Right forelimb (tissue), 1 donor: Measurements from ENCODE around the gene TTLL11.

Experiments used
- DNase-seq: peaks from one replicate; pipeline ENCODE4 v3.0.0-alpha.2; 2018

Gene TTLL11

DNA sequence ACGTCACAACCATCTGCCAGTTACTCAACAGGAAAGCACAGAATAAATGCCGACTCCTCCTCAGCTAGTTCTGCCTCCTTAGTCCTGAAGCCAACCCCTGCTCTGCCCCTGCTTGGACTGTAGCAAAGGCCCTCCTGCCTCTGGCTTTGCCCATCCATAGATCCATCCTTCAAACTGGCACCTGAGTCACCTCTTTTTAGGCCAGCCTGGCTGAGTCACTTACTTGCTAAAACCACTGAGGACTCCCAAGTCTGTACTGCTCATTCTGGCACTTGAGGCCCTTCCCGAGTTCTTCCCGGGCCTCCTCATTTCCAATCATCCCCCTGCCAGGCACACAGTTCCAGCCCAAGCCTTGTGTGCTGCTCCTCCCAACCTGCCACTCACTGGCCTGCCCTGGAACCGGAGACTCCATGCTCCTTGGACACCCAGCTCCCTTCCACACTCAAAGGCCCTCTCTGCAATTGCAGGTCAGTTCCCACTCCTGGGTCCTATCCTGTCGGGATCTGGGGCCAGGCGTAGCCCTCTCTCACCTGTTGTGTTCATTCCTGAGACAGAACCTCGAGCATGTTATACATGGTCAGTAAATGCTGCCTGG lies 221.6 kb downstream of the TTLL11 start:
- no peak for DNase-seq

DNA sequence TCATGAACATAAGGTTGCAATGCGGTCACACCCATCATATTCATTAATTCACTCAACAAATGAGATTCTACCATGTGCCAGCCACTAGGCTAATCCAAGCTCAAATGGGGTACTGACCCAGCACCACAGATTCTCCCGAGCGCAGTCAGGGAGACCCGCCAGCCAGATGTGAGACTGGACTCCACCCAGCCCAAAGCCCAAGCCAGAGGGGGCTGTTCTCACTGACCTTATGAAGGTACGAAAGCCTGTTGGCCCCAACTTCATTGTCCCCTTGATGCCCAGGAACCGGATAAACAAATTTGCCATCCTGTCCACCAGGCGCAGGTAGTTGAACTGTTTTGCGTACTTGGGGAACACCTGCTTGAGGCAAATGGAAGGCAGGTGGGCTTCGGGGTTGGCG lies 222.8 kb downstream of the TTLL11 start:
- DNase-seq, result no peak

DNA sequence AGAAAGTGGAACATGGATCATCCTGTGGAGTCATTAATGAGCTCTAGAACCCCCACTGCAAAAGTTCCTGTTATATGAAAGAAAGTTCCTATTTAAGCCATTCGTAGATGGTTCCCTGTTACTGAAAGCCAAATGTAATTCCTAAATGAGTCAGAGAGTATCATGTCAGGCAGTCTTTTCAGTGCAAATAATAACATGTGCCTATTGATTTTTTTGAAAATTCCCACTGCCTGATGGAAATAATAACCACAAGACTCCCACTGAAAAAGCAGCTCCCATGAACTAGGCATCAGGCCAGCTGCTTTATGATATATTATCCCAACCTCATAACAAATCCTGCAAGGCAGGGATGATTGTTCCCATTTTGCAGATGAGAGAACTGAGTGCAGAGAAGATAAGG lies 224.5 kb downstream of the TTLL11 start:
- DNase-seq, result no peak

DNA sequence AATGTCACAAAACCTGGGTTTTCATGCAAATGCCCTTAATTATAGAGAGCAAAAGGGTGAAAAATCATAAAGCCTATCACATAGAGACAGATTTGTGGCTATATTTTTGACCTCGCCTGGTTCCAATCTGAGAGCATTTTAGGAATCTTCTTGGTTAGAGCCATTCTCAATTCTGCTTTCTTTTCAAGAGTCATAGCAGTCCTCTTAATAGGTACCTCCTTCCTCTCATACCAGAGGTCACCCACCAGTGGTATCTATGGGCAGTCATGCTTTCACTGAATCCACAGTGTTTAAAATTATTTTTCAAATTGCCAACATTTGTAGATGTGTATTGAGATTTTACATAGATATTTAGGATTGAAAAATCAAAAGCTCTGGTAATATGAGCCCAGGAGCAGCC lies 226.2 kb downstream of the TTLL11 start:
- DNase-seq, result no peak

DNA sequence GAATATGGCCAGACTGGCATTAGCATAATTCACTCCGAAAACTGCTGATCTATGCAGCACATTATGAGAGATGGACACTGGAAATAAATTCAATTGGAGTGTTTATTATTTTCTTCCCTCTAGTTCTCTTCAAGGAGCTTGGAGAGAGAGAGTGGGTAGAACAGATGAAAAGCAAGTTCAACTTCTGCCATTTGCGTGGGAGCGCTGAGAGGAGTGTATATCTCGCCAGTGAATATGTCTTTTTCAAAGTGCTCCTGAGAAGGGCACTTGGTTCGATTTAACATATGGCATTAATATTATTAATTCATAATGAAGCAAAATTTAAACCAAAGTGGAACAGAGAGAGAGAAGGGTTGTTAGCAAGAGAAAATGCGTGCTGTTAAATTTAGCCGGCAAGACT lies 227.2 kb downstream of the TTLL11 start:
- no peak for DNase-seq

DNA sequence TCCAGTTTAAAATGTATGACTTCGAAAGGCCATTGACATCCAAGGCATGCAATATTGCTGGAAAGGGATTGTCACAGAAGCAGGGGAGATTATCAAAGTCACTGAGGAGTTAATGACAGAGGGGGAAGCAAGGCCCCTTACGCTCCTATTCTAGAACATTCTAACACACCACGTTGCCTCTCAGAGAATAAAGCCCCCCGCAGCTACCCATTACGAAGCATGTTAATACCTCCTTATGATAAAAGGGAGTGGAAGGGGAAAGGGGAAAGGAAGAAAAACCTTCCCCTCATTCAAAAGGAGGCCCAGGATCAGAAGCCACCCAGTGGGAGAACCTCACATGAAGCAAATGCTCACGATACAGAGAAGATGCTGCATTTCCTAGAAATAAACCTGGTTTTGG lies 228.0 kb downstream of the TTLL11 start:
- DNase-seq, result no peak

DNA sequence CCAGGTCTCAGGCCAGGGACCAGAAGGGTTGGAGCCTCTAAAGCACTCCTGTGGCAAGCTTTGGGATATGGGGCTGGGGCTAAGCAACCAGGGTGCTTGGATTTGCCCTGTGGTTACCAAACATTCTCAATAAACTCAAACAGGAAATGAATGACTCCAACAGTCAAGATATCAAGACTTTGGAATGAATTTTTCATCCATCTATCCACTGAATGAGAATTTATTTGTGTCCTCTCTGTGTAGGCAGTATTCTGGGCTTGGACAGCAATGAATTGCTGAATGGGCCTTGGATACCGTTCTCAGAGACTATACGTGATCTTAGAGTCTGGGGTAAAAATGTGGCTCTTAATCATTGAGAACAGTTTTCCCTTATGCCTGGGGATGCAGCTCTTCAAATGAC lies 229.2 kb downstream of the TTLL11 start:
- DNase-seq, result no peak

DNA sequence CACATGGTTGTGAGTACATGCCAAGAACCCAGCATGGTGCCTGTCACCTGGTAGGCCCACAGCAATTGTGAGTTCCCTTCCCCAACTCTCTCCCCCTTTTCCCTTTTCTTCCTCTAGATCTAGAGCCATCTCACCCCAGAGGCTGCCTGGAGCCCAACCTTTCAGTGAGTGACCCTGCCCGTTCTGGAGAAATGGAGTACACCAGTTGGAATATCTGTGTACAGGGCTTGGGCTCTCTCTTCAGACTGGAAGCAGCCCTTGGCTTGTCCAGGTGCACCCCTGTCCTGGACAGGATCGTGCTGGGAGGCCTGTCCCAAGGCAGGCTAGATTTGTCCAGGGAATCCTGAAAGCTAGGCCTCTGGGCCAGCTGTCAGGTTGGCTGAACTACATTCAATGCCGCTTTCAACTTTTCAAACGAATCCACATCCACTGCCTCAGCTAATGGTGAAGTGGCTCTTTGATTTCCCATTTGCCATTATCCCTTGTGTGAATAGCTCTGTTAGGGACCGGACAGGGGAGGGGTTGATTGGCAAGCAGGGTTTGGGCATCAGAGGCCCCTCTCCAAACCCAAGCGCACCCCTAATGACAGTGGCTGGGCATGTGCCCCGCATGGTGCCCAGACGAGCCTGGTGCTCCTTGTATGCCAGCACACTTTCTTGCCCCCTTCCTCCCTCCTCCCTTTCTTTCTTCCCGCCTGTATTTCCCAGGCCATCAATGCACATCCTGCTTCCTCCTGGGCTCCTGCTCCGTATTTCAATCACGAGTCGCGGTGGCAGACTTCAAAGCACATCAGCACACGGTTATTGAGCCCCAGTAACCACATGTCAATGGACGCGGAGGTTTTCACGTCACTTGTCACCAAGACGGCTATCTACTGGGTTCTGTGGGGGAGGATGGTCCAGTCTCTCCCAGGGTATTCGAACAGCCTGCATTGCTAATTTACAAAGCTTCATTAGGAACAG lies 230.5 kb downstream of the TTLL11 start:
- no peak for DNase-seq

DNA sequence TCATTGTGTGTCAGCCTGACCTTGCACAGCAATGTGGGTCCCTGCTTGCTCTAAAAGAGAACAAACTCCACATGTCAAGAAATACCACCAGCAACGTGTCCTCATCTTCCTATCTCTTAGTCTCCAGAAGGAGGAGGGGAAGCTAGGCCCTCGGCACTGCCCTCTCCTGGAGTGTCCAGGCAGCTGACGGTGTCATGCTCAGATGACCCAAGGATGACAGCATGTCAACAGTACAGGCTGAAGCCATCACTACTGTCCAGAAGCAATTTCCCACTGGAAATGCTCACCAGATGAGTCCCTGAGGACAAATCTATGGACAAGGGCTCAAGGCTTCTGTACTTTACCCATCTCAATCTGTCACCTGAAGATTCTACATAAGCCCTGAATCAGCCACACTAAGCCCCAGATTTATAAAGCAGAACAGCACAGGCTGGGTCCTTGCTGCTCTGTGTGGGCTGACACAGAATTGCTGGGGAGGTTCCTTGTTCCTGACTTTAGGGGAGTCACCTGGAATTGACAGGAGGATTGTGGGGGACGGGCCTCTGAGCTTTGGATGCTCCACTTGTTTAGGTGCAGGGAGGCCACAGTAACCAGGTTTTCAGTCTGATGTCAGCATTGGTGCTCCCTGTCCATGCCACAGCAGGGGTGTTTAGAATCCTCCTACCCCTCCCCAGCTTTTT lies 231.5 kb downstream of the TTLL11 start:
- no peak for DNase-seq

DNA sequence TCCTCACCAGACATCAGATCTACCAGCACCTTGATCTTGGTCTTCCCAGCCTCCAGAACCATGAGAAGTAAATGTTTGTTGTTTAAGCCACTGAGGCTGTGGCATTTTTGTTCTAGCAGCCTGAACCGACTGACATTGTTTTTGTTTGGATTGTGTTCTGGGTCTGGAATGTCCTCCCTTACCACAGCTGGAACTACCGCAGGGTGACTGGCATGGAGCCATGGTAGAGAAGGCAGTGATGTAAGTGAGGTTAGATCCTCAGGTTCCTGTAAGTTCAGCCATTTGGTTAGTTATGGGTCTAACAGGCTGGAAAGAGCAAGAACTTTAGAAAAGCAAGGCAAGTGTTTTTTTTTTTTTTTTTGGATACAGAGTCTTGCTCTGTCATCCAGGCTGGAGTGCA lies 232.4 kb downstream of the TTLL11 start:
- no peak for DNase-seq

DNA sequence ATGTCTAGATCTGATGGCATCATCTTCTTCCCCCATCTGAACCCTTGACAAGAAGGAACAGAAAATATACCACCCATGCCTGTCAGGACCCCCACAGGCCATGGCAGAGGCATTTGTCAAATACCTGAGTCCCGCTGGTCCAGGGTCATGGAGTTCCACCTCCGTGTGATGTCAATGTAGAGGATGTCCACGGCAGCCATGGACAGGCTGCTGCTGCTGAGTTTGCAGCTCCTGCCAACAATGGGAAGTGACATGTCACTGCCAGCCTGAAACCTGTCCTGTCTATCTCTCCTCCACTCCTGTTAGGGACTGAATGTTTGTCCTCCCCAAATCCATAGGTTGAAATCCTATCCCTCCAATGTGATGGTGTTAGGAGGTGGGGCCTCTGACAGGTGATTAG lies 232.9 kb downstream of the TTLL11 start:
- DNase-seq, result no peak

DNA sequence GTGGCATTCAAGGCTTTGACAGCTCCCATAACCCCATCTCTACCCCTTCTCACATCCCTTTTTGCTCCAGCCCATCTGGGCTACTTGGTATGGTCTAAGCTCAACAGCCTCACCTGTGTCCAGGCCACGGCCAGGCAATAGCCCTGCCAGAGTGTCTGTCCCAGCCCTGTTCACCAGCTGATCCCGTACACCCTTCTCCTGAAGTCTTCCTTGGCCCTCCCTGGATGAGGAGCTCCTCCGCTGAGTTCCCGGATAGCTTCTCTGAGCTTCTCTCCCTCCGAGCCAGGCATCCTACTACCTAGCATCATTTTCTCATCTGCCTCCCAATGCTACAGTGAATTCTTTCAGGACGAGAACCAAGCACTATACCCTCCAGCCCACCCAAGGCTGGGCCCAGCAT lies 233.5 kb downstream of the TTLL11 start:
- no peak for DNase-seq

DNA sequence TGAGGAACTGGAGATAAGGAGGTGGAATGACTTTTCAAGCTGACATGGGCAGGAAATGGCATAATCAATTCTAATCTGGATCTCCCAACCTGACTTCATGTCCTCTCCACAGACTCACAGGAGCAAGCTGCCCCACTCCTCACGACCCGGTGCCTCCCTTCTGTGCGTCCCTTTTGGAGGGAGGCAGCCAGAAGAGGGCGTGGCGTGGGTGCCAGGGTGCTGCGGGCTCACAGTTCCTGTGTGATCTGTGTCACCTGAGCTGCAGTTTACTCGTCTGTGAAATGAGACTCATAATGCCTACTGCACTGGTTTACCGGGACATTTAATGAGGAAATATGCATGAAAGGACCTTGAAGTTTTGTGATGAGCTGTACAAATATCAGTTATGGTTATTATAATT lies 234.3 kb downstream of the TTLL11 start:
- DNase-seq, result no peak

DNA sequence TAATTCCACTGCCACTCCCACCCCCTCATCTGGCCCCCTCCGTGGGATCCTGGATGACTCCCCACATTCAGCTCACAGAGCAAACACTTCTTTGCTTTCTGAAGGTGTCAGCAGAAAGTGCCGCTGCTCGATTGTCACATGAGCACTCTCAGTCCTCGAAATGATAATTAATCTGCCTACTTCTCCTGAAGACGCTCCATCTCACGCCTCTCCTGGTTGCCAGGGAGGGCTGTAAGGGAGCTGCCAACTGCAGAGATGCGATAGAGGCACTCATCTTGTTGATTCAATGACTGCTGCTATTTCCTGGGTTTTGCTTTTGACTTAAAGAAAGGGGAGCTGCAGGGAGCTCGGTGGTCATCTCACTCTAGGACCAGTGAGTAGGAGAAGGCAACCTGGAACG lies 235.2 kb downstream of the TTLL11 start:
- DNase-seq, result no peak

DNA sequence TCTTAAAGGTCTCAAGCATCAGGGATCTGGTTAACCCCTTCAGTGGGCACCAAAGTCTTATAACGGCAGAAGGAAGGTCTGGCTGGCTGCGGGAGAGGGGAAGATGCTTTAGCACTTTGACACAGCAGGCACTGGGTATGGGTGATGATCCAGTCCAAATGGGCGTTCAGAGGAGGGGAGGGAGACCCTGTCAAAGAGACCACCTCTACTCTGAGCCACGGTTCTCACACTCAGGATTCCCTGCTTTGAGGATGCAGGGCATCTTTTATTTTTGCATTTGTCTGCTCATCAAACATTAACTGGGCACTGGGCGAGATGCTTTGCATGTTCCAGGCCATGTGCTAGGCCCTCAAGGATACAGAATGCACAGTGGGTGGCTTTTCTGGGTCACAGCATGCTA lies 237.6 kb downstream of the TTLL11 start:
- DNase-seq, result no peak

DNA sequence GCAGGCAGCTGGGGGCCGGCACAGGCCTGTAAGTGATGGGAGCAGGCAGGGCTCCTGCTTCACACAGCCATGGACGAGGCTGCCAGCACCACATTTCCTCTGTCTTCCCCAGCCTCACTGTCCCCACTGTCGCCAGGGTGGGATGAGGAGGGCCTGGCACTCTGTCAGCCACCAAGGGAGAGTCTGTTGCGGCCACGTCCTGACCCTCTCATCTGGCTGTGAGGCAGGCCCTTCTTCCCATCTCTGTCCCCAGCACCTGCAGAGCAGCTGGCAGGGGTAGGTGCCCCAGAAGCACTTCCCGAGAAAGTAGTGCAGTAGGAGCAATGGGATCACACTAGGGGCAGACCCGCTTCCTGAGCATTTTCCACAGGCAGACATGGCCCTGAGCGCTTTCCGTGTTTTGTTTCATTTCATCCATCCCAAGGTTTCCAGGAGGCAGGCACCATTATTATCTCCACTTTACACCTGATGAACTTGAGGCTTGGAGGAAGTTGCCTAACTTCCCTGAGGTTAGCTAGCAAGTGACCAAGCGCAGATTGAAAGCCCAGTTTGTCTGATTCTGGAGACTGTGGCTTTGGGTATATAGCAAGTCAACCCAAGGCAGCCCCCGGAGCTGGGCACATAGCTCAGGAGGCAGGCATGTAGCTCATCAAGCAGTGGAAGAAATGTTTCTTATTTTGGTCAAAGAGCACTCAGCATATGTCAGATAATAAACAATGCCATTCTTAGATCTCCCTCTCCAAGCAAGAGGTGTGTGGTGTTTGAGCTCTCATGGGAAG lies 239.3 kb downstream of the TTLL11 start:
- no peak for DNase-seq

DNA sequence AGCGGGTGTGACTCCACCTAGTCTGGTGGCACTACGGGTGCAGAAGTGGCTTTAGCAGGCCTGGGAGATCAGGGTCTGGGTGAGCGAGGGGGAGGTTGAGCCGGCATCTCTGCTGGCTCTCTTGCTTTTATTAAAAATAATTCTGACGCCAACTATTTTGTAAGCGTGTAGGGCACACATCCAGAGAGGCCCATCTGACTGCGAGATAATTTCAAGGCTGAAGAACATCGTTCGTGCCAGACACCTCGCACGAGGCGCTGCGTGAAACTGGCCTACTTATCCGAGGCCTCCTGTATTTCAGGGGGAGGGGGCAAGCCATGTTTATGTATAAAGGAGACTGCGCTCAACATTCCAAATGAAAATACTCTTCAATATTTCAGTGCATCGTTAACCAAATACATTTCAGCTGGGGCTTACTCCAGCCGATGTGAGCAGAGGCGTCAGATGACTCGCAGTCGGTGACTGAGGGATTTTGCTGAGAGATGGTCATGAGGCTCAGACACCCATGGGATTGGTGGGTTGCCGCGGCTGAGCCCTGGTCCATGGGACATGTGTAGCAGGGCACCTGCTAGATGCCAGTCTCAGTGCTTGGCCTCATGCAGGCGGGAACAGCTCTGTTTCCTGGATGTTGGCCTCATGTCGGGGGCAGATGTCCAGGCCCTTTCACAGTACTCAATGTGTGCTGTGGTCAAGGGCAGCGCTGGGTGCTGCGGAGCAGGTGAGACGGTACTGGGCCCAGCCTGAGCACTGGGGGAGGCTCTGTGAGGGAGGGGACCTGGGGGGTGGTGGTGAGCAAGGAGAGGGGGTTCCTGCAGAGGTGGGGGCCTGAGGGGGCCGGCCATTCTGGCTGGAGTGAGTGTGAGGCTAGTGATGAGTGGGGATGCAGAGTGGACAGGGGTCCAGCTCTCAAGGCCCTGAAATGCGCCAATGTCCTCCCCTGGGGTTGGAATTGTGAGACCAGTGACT lies 240.2 kb downstream of the TTLL11 start:
- DNase-seq, result no peak

DNA sequence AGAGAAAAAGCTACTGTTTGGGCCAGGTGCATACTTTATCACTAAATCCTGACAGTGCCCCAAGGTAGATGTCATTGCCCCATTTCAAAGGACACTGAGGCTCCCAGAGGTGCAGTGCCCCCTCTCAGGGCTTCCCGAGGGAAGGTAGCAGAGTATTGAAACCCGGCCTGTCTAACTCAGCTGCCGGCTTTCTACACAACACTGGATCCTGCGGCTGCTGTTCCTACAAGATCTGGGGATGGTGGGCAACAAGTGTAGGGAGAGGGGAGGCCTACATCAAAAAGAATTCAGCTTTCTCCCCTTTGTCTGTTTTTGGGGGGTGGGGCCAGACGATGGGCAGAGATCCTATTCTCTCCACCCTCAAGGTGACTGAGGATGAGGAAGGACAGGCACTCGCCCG lies 240.9 kb downstream of the TTLL11 start:
- DNase-seq, result no peak

DNA sequence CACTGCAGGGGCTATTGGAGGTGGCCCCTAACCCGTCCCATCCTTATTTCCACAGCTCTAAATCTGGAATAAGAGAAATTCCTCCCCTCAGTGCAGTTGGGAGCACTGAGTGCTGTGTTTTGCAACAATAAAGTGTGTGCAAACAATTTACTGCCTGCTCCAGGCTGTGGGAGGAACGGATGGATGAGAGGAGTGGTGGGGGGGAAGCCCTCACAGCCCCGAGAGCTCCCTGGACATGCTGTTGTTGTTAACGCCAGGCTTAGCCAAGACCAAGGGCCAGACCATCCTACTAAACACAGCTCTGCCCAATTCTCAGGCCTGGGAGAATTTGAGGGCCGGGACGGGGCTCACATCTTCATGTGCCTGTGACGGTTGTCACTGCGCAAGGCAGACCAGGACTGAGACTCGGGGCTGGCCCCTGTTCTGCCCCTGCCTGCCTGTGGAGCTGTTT lies 241.4 kb downstream of the TTLL11 start:
- no peak for DNase-seq

DNA sequence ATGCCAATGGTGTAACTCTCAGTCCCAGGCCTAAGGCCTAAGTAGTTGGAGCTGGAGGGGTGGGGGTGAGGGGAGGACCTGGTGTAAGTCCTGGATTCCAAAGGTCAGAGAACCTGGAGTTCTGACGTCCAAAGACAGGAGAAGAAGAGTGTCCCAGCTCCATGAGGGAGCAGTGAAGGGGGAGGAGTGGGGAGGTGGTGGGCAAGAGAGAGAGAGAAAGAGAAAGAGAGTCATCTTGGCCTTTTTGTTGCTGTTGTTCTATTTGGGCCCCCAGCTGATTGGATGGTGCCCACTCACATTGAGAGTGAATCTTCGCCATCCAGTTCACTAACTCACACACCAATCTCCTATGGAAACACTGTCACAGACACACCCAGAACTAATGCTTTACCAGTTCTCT lies 242.7 kb downstream of the TTLL11 start:
- no peak for DNase-seq

DNA sequence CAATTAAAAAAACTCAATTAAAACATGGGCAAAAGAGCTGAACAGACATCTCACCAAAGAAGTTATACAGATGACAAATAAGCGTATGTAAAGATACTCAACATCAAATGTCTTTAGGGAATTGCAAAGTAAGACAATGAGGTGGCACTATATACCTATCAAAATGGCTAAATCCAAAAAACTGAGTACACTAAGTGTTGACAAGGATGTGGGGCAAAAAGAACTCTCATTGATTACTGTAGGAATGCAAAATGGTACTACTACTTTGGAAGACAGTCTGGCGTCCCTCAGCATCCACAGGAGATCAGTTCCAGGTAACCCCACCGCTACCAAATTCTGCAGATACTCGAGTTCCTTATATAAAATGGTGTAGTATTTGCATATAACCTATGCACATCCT lies 243.6 kb downstream of the TTLL11 start:
- no peak for DNase-seq

DNA sequence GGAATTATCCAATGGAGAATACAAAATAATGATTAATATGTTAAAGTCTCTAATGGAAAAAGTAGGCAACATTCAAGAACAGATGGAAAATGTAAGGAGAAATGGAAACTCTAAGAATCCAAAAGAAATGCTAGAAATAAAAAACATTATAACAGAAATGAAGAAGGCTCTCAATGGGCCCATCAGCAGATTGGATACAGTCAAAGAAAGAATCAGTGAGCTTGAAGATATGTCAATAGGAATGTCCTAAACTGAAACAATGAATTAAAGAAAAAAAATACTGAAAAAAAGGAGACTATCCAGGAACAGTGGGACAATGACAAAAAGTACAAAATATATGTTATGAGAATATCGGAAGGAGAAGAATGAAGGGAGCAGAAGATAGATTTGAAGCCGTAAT lies 248.5 kb downstream of the TTLL11 start:
- no peak for DNase-seq
